NCI-H1092 (cell line): ENCODE results near the gene NNMT.
A peak's percentile ranks its signal among the peaks of the same experiment; 100 is the strongest.

ENCODE experiments used
- DNase-seq: peaks from one replicate; lab custom pipeline; 2025; lab: John Stamatoyannopoulos, UW

NNMT gene

GRCh38 chr11:114295676-114296604, at the start of gene NNMT:
Gene NNMT, plus strand, starts transcription at chr11:114296399. Its CDS starts 158 bp downstream, at chr11:114296557.
- DNase-seq = no peak

- no peak for DNase-seq
Measured at GRCh38 chr11:114247070-114247789, 49.0 kb upstream of the NNMT start.

GRCh38 chr11:114250180-114250579, 46.0 kb upstream of the NNMT start:
- DNase-seq = no peak

GRCh38 chr11:114250993-114251814, 45.0 kb upstream of the NNMT start:
- no peak for DNase-seq

GRCh38 chr11:114251815-114252337, 44.3 kb upstream of the NNMT start:
- DNase-seq = no peak

- no peak for DNase-seq
Measured at GRCh38 chr11:114252767-114253166, 43.4 kb upstream of the NNMT start.

GRCh38 chr11:114253771-114254170, 42.4 kb upstream of the NNMT start:
- no peak for DNase-seq

- DNase-seq = no peak
Measured at GRCh38 chr11:114254571-114255146, 41.5 kb upstream of the NNMT start.

- no peak for DNase-seq
Measured at GRCh38 chr11:114255289-114255688, 40.9 kb upstream of the NNMT start.

- DNase-seq = no peak
Measured at GRCh38 chr11:114256176-114256966, 39.8 kb upstream of the NNMT start.

GRCh38 chr11:114256967-114257286, 39.3 kb upstream of the NNMT start:
- no peak for DNase-seq

- DNase-seq = no peak
Measured at GRCh38 chr11:114257621-114258558, 38.3 kb upstream of the NNMT start.

- no peak for DNase-seq
Measured at GRCh38 chr11:114258696-114259095, 37.5 kb upstream of the NNMT start.

- DNase-seq = no peak
Measured at GRCh38 chr11:114259124-114259526, 37.1 kb upstream of the NNMT start.

GRCh38 chr11:114259551-114259983, 36.6 kb upstream of the NNMT start:
- peak; percentile 23 for DNase-seq

- no peak for DNase-seq
Measured at GRCh38 chr11:114260077-114260476, 36.1 kb upstream of the NNMT start.

GRCh38 chr11:114260483-114260882, 35.7 kb upstream of the NNMT start:
- no peak for DNase-seq

GRCh38 chr11:114261791-114262190, 34.4 kb upstream of the NNMT start:
- DNase-seq = no peak

- peak; percentile 49 for DNase-seq
Measured at GRCh38 chr11:114262681-114263512, 33.3 kb upstream of the NNMT start.
